Stimulated activated CD8-positive, alpha-beta memory T cell treated with anti-CD3 and anti-CD28 coated beads, Interleukin-4, amount 100 ng/mL, for 4 hours (primary cell): ENCODE measurements around the gene FAM187B.
"Not testable (repeated sequence)": the region's sequence is repeated elsewhere in the genome, so short reads cannot be mapped to it uniquely, and the experiment has no call there.

ENCODE experiments used
- DNase-seq, 2 donors: peaks; one replicate each; pipeline ENCODE4 v3.0.0-alpha.2; 2020; ENCODE audit warnings: low read depth in 2 of 2, low spot score in 1 of 2

FAM187B gene

DNA sequence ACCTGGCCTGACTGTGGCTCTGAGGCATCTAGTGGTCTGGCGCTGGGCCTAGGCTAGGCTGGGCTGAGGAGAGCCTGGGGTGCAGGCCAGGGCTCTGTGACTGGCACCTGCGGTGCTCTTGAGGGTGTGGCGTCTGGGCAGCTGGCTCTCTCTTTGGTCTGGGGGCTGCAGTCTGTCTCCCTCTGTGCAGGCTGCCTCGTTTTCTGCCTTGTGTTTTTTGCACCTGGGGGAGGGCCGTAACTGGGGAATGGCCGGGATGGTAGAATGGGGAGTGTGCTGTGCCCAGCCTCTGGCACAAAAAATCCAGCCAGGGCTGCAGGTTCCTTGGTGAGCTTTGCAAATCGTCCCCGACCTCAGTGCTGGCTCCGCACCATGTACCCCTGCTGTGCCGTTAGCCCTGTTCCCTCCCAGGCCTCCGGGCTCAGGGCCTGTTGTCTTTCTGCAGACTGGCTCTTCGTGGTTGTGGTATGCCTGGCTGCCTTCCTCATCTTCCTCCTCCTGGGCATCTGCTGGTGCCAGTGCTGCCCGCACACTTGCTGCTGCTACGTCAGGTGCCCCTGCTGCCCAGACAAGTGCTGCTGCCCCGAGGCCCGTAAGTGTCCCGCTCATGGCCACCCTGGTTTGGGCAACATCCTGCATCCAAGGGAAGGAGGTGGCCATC lies 33.7 kb upstream of the FAM187B start:
- no peak for DNase-seq

DNA sequence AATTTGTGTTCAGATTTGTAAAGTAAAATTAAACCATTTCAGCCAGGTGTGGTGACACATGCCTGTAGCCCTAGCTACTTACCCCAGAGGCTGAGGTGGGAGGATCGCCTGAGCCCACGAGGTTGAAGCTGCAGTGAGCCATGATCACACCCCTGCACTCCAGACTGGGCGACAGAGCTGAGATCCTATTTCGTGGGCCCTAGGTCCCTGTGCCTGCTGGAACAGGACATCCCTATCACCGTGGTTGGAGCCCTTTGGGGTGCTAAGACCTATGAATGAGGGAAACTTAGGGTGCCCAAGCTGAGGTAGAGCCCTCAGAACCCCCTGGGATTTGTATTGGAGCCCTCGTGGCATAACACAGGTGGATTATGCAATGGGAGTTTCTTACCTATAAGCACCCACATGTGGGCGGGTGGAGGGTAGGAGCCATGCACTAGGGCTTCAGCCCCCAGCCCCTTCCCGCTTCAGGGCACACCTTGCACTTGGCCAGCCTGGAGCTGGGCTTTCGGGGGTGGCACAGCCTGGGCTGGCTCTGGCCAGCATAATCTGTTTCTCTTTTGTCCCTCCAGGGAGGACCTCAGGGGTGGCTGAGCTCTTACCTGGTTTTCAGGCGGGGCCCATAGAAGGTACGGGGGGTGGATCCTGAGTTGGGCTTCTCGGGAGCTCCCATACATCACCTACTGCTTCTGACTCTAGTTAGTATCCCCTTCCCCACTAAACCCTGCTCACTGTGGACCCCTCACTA lies 33.0 kb upstream of the FAM187B start:
- DNase-seq, result no peak

DNA sequence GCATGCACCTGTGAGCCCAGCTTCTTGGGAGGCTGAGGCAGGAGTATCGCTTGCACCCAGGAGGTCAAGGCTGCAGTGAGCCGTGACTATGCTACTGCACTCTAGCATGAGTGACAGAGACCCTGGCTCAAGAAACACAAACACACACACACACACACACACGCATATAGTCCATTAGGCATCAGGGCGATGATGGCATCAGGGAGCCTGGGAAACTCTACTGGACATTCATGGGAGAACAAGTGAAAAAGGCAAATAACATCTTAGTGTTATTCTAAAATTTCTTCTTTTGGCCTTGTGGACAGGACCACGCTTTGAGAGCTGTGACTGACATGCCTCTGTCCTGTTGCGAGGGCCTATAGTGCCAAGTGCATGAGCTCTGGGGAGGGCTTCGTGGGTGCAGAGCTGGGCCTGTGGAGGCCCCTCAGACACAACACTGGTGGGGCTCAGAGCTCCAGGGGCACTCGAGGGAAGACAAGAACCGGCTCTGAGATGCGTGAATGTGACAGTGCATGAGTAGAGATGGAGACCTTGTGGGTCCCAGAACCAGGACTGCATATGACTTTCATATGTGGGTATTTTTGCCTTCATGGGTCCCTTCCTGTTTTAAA lies 32.3 kb upstream of the FAM187B start:
- DNase-seq, result no peak

GRCh38 chr19:35257113-35257461 lies 28.5 kb upstream of the FAM187B start:
- DNase-seq, result no peak

- DNase-seq, result no peak
Measured at GRCh38 chr19:35256566-35256965, 28.0 kb upstream of the FAM187B start.

GRCh38 chr19:35254341-35255297 lies 26.1 kb upstream of the FAM187B start:
- DNase-seq, result no peak

GRCh38 chr19:35253316-35254286 lies 25.1 kb upstream of the FAM187B start:
- DNase-seq, result no peak

GRCh38 chr19:35251456-35251855 lies 22.9 kb upstream of the FAM187B start:
- DNase-seq, result no peak

DNA sequence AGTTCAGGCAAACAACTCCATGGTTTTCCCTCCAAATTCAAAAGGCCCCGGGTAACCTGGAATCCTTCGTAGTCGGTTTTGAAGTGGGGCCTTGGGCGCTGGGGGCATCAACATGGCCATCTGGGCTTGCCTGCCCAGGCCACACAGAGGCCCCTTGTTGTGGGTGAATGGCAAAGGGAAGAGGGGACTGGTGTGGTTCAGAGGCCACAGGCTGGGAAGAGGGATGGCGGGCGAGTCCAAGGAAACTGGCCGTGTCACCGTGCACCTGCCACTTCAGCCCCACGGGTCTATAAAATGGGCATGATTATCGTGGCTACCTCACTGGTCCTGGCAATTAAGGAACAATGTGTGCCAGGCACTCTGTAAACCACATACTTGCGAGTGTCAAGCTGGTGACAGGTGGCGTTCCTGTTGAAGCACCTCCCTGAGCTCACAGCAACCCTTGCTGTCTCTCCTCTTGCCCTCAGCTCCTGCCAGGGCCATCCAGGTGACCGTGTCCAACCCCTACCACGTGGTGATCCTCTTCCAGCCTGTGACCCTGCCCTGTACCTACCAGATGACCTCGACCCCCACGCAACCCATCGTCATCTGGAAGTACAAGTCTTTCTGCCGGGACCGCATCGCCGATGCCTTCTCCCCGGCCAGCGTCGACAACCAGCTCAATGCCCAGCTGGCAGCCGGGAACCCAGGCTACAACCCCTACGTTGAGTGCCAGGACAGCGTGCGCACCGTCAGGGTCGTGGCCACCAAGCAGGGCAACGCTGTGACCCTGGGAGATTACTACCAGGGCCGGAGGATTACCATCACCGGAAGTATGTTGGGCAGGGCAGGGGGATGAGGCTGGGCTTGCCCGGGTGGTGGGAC lies 21.5 kb upstream of the FAM187B start:
- DNase-seq, result no peak

DNA sequence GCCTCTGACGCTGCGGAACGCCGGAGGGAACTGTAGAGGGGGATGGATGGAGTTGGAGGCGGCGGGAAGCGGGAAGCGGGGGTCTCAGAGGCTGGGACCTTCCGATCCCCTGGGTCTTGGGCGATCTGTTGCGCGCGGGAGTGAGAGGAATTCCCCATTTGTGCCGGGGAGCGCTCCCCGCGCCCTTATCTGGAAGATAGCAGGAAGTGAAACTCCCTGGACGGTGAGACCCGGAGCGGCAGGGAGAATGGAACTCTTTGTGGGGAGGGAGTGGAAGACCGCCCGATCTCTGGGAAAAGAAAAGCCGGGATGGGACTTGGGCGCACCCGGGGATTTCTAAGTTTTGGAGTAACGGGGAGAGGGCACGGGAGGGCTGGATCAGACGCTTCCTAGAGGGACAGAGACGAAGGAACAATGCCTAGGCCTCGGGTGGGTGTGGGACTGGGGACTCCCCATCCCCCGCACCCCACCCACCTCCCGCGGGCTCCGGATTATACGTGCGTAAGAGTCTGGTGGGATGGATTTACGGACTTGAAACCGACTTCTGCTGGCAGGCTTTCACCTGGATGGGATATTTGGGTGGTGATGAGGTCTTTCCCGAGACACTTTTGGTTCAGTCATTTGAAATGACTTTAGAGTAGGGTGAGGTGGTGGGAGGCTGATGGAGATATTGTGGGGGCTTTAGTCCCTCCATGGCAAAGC lies 20.8 kb upstream of the FAM187B start:
- no peak for DNase-seq

- peak; percentile 29 to 52 for DNase-seq
Measured at GRCh38 chr19:35248310-35249145, 20.0 kb upstream of the FAM187B start, which contains the start of gene LSR. TSS of gene LSR (plus strand) at chr19:35249002. CDS start at chr19:35249023, 21 bp downstream.

GRCh38 chr19:35247526-35248309 lies 19.2 kb upstream of the FAM187B start:
- DNase-seq, result peak in 1 of 2 donors; percentile 22

DNA sequence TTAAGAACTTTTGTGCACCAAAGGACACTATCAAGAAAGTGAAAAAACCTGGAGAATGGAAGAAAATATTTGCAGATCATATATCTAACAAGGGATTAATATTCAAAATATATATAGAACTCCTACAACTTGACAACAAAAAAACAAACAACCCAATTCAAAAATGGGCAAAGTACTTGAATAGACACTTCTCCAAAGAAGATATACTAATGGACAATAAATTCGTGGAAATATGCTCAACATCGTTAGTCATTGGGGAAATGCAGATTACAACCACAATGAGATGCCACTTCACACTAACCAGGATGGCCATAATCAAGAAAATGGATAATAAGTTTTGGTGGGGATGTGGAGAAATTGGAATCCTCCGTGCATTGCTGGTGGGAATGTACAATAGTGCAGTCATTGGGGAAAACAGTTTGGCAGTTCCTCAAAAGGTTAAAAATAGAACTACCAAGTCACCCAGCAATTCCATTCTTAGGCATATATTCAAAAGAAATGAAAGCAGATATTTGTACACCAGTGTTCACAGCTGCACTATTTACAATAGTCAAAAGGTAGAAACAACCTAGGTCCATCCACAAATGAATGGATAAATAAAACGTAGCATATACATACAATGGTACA lies 18.0 kb upstream of the FAM187B start:
- no peak for DNase-seq

GRCh38 chr19:35241417-35241816 lies 12.9 kb upstream of the FAM187B start:
- DNase-seq, result no peak

DNA sequence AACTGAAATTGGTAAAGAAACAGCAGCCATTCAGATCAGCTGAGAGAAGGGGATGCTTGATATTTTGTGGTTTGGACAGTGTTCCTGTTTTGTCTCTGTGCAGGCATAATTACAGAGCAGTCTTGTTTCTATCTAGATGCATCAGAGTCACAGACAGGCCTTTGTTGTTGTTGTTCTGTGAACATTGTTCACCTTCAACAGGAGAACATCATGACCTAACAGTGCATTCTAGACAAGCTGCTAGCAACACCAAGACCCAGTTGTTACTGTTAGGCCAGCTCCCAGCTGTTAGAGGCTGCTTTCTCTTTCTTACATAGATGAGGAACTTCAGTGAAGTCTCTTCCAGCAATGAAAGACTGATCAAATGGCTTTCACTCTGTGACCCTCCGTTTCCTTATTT lies 11.8 kb upstream of the FAM187B start:
- no peak for DNase-seq

DNA sequence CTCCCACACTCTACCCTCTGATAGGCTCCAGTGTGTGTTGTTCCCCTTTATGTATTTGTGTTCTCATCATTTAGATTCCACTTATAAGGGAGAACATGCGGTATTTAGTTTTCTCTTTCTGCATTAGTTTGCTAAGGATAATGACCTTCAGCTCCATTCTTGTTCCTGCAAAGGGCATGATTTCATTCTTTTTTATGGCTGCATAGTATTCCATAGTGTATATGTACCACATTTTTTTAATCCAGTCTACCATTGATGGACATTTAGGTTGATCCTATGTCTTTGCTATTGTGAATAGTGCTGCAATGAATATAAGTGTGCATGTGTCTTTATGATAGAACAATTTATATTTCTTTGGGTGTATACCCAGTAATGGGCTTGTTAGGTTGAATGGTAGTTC lies 11.1 kb upstream of the FAM187B start:
- DNase-seq, result not testable (repeated sequence)
